GM23338 (cell line): ENCODE data around the gene DYSF. TPM values are rescaled to one million over a fixed set of nuclear protein-coding genes. Genes with fewer than 3 reads are reported as not detected.

Experiments used
- ATAC-seq: fragments of 200-7000 bp; cut with Tn5 transposase; 3 replicates; pipeline ENCODE4 v1.9.1; 2020
- DNase-seq: peaks from one replicate; pipeline ENCODE4 v3.0.0-alpha.2; 2015; ENCODE audit warnings: low spot score
- H2AFZ ChIP-seq: fragments of 200-600 bp; sonication (generic); 2 replicates; pipeline ENCODE4 v1.8.0; 2016; ENCODE audit warnings: antibody characterized with exemption, mild to moderate bottlenecking, moderate library complexity
- H3F3A ChIP-seq: fragments of 200-600 bp; sonication (generic); replicated peaks from 2 replicates; pipeline ENCODE4 v1.8.0; 2017; ENCODE audit warnings: antibody characterized with exemption, mixed run types, low read depth
- H3K27ac ChIP-seq: fragments of 200-600 bp; sonication (generic); 2 replicates; pipeline ENCODE4 v1.6.1; 2016; ENCODE audit warnings: low read depth
- H3K27me3 ChIP-seq: fragments of 200-600 bp; sonication (generic); 2 replicates; pipeline ENCODE4 v1.8.0; 2016; ENCODE audit warnings: mild to moderate bottlenecking, mixed run types, moderate library complexity; ENCODE audit not compliant: insufficient read depth
- H3K36me3 ChIP-seq: fragments of 200-600 bp; sonication (generic); 2 replicates; pipeline ENCODE4 v1.8.0; 2016; ENCODE audit warnings: mild to moderate bottlenecking; ENCODE audit not compliant: insufficient read depth
- H3K4me1 ChIP-seq: fragments of 200-600 bp; sonication (generic); 2 replicates; pipeline ENCODE4 v1.8.0; 2016; ENCODE audit warnings: mild to moderate bottlenecking, moderate library complexity; ENCODE audit not compliant: insufficient read depth
- H3K4me2 ChIP-seq: fragments of 200-600 bp; sonication (generic); 2 replicates; pipeline ENCODE4 v1.7.1; 2017; ENCODE audit warnings: mixed run types
- H3K4me3 ChIP-seq: fragments of 200-600 bp; sonication (generic); 2 replicates; pipeline ENCODE4 v1.6.1; 2016; ENCODE audit warnings: mixed run types
- H3K79me2 ChIP-seq: fragments of 200-600 bp; sonication (generic); replicated peaks from 2 replicates; pipeline ENCODE4 v1.8.0; 2017; ENCODE audit warnings: mild to moderate bottlenecking; ENCODE audit not compliant: insufficient read depth
- H3K9me2 ChIP-seq: fragments of 200-600 bp; sonication (generic); 2 replicates; pipeline ENCODE4 v1.8.0; 2017; ENCODE audit not compliant: insufficient read depth
- H4K20me1 ChIP-seq: fragments of 200-600 bp; sonication (generic); replicated peaks from 2 replicates; pipeline ENCODE4 v1.8.0; 2017; ENCODE audit warnings: mild to moderate bottlenecking; ENCODE audit not compliant: insufficient read depth
- H3K27ac Mint-ChIP-seq: 2 replicates; pipeline ENCODE4 v1.8.0; 2020; ENCODE audit warnings: inconsistent platforms, mild to moderate bottlenecking, moderate library complexity, mixed read lengths
- H3K27me3 Mint-ChIP-seq: 3 replicates; pipeline ENCODE4 v1.8.0; 2022; ENCODE audit warnings: low read depth, mild to moderate bottlenecking, moderate library complexity, mixed read lengths, inconsistent platforms; ENCODE audit not compliant: insufficient read depth, poor library complexity
- H3K36me3 Mint-ChIP-seq: 3 replicates; pipeline ENCODE4 v1.8.0; 2021; ENCODE audit warnings: low read depth, mild to moderate bottlenecking, inconsistent platforms, moderate library complexity, mixed read lengths
- H3K4me1 Mint-ChIP-seq: 3 replicates; pipeline ENCODE4 v1.8.0; 2020; ENCODE audit warnings: mild to moderate bottlenecking, inconsistent platforms, mixed read lengths
- H3K4me3 Mint-ChIP-seq: 3 replicates; pipeline ENCODE4 v1.8.0; 2021; ENCODE audit warnings: moderate library complexity, mild to moderate bottlenecking, inconsistent platforms, mixed read lengths
- H3K9me3 Mint-ChIP-seq: 3 replicates; pipeline ENCODE4 v1.8.0; 2020; ENCODE audit warnings: moderate library complexity, mild to moderate bottlenecking, inconsistent platforms, mixed read lengths
- EZH2phosphoT487 ChIP-seq: fragments of 200-600 bp; sonication (generic); IDR thresholded peaks from one replicate; pipeline ENCODE4 v1.8.1; 2018; ENCODE audit warnings: antibody characterized with exemption; ENCODE audit not compliant: unreplicated experiment
- polyA plus RNA-seq: library from polyadenylated mRNA; unstranded; fragments of >200 nt; fragmentation: Nextera tagmentation; extraction: Ambion mirVana; gene quantifications from 2 replicates; pipeline ENCODE4 v1.2.1, GENCODE V29; 2016
- total RNA-seq: library from RNA; depleted of rRNA; stranded (reverse); fragments of >200 nt; shearing (Covaris generic); gene quantifications from 2 replicates; pipeline ENCODE4 v1.2.3, GENCODE V29; 2014
- TF ChIP-seq, protein P1 (sequence below): IDR thresholded peaks from 2 replicates; pipeline ENCODE4 v1.6.1; 2016; ENCODE audit warnings: antibody characterized with exemption
- TF ChIP-seq, protein P2 (sequence below): fragments of 250-450 bp; sonication (Bioruptor Pico); IDR thresholded peaks from 2 replicates; pipeline ENCODE4 v1.5.0; 2020; ENCODE audit warnings: mild to moderate bottlenecking, moderate library complexity

Gene DYSF
- total and polyA plus RNA-seq, 2 experiments from 2014 or later: 7.3 to 21.3 TPM

DNA sequence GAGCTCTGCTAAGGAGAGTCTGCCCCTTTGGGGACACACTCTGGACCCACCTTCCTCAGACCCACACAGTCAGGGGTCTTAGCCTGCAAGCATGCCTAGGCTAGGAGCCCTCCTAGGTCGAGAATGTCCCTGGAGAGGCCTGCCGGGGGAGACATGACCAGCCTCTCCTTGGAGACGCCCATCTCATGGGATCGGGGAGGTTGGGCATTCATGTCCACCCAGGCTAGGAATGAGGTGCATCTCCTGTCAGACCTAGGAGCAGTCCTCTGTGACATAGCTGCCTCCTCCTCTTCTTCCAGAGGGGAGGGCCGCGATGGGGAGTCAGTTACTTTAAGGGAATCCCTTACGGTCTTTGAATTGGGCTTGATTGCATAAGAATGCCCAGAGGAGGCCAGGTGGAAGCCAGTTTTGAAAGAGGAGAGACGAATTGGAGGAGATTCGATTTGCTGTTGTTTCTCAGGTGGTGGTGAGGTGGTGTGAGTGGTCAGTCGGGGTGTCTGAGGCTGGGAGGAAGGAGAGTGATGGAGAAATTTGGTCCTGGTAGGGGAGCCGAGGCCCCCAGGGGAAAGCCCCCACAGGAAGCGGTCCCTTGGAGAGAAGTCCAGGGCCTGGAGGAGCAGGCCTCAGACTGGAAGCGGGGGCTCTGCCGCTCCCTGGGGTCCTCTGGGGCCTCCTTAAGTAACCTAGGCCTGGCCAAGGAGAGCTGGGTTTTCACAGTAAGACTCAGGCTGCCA is 241.3 kb downstream of the DYSF start:
- Histone ChIP-seq H3K27me3 (no peaks in the 10 kb centered on the region), H4K20me1 (no peaks in the 10 kb centered on the region), H3K9me2 (no peaks in the 10 kb centered on the region), H3K79me2 (no peaks in the 10 kb centered on the region), H2AFZ (peak overlapping the region; percentile 2; the same call in 1 of the 2 replicates), H3K36me3 (no peaks in the 10 kb centered on the region), H3F3A (no peaks in the 10 kb centered on the region), H3K4me3 (no peak overlapping the region), H3K4me2 (peak overlapping the region; percentile 63; the same call in 1 of the 2 replicates), H3K4me1 (peaks cover 20% of the 10 kb centered on the region), H3K27ac (no peak overlapping the region)
- H3K27me3 Mint-ChIP-seq: peaks cover 16% of the 10 kb centered on the region
- ATAC-seq (peak; percentile 65), DNase-seq (peak; percentile 82)
- TF ChIP-seq, protein P1, sequence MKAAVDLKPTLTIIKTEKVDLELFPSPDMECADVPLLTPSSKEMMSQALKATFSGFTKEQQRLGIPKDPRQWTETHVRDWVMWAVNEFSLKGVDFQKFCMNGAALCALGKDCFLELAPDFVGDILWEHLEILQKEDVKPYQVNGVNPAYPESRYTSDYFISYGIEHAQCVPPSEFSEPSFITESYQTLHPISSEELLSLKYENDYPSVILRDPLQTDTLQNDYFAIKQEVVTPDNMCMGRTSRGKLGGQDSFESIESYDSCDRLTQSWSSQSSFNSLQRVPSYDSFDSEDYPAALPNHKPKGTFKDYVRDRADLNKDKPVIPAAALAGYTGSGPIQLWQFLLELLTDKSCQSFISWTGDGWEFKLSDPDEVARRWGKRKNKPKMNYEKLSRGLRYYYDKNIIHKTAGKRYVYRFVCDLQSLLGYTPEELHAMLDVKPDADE: no peak
- TF ChIP-seq EZH2phosphoT487: no peak
- TF ChIP-seq, protein P2, sequence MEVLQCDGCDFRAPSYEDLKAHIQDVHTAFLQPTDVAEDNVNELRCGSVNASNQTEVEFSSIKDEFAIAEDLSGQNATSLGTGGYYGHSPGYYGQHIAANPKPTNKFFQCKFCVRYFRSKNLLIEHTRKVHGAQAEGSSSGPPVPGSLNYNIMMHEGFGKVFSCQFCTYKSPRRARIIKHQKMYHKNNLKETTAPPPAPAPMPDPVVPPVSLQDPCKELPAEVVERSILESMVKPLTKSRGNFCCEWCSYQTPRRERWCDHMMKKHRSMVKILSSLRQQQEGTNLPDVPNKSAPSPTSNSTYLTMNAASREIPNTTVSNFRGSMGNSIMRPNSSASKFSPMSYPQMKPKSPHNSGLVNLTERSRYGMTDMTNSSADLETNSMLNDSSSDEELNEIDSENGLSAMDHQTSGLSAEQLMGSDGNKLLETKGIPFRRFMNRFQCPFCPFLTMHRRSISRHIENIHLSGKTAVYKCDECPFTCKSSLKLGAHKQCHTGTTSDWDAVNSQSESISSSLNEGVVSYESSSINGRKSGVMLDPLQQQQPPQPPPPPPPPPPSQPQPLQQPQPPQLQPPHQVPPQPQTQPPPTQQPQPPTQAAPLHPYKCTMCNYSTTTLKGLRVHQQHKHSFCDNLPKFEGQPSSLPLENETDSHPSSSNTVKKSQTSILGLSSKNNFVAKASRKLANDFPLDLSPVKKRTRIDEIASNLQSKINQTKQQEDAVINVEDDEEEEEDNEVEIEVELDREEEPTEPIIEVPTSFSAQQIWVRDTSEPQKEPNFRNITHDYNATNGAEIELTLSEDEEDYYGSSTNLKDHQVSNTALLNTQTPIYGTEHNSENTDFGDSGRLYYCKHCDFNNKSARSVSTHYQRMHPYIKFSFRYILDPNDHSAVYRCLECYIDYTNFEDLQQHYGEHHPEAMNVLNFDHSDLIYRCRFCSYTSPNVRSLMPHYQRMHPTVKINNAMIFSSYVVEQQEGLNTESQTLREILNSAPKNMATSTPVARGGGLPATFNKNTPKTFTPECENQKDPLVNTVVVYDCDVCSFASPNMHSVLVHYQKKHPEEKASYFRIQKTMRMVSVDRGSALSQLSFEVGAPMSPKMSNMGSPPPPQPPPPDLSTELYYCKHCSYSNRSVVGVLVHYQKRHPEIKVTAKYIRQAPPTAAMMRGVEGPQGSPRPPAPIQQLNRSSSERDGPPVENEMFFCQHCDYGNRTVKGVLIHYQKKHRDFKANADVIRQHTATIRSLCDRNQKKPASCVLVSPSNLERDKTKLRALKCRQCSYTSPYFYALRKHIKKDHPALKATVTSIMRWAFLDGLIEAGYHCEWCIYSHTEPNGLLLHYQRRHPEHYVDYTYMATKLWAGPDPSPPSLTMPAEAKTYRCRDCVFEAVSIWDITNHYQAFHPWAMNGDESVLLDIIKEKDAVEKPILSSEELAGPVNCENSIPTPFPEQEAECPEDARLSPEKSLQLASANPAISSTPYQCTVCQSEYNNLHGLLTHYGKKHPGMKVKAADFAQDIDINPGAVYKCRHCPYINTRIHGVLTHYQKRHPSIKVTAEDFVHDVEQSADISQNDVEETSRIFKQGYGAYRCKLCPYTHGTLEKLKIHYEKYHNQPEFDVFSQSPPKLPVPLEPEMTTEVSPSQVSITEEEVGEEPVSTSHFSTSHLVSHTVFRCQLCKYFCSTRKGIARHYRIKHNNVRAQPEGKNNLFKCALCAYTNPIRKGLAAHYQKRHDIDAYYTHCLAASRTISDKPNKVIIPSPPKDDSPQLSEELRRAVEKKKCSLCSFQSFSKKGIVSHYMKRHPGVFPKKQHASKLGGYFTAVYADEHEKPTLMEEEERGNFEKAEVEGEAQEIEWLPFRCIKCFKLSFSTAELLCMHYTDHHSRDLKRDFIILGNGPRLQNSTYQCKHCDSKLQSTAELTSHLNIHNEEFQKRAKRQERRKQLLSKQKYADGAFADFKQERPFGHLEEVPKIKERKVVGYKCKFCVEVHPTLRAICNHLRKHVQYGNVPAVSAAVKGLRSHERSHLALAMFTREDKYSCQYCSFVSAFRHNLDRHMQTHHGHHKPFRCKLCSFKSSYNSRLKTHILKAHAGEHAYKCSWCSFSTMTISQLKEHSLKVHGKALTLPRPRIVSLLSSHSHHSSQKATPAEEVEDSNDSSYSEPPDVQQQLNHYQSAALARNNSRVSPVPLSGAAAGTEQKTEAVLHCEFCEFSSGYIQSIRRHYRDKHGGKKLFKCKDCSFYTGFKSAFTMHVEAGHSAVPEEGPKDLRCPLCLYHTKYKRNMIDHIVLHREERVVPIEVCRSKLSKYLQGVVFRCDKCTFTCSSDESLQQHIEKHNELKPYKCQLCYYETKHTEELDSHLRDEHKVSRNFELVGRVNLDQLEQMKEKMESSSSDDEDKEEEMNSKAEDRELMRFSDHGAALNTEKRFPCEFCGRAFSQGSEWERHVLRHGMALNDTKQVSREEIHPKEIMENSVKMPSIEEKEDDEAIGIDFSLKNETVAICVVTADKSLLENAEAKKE: peak; percentile 18; the same call in 1 of the 2 replicates
- H3K9me3 Mint-ChIP-seq: peaks cover 9% of the 10 kb centered on the region; the same call in 1 of the 3 replicates
- H3K4me1 Mint-ChIP-seq: peaks cover 52% of the 10 kb centered on the region
- H3K36me3 Mint-ChIP-seq: no peaks in the 10 kb centered on the region
- H3K4me3 Mint-ChIP-seq: peak overlapping the region; percentile 6
- peak overlapping the region; percentile 76 for H3K27ac Mint-ChIP-seq
